HG02885 (cell line): ENCODE results near the gene SYK.
"Not testable (repeated sequence)": the region's sequence is repeated elsewhere in the genome, so short reads cannot be mapped to it uniquely, and the experiment has no call there.

Experiments
- ATAC-seq: cut with Tn5 transposase; IDR thresholded peaks from one replicate; pipeline ENCODE4 v1.9.1; 2021; ENCODE audit warnings: mild to moderate bottlenecking; ENCODE audit not compliant: unreplicated experiment, poor library complexity

The SYK gene

GRCh38 chr9:90870621-90871326 lies 69.2 kb downstream of the SYK start:
- no peak for ATAC-seq

GRCh38 chr9:90871327-90871935 lies 69.8 kb downstream of the SYK start:
- no peak for ATAC-seq

GRCh38 chr9:90872835-90873294 lies 71.2 kb downstream of the SYK start:
- no peak for ATAC-seq

- no peak for ATAC-seq
Measured at GRCh38 chr9:90873422-90873821, 71.8 kb downstream of the SYK start.

GRCh38 chr9:90874194-90874593 lies 72.6 kb downstream of the SYK start:
- no peak for ATAC-seq

- no peak for ATAC-seq
Measured at GRCh38 chr9:90878562-90878961, 76.9 kb downstream of the SYK start.

GRCh38 chr9:90880066-90880465 lies 78.4 kb downstream of the SYK start:
- ATAC-seq: no peak

- ATAC-seq: no peak
Measured at GRCh38 chr9:90880669-90881068, 79.0 kb downstream of the SYK start.

- ATAC-seq: no peak
Measured at GRCh38 chr9:90881648-90882047, 80.0 kb downstream of the SYK start.

GRCh38 chr9:90882991-90883600 lies 81.5 kb downstream of the SYK start:
- no peak for ATAC-seq

GRCh38 chr9:90883661-90884060 lies 82.0 kb downstream of the SYK start:
- ATAC-seq: no peak

GRCh38 chr9:90884178-90884577 lies 82.6 kb downstream of the SYK start:
- no peak for ATAC-seq

- ATAC-seq: not testable (repeated sequence)
Measured at GRCh38 chr9:90886868-90887267, 85.2 kb downstream of the SYK start.

- ATAC-seq: no peak
Measured at GRCh38 chr9:90888941-90889340, 87.3 kb downstream of the SYK start.

GRCh38 chr9:90890146-90890810 lies 88.7 kb downstream of the SYK start:
- ATAC-seq: no peak

GRCh38 chr9:90891308-90892040 lies 89.9 kb downstream of the SYK start:
- ATAC-seq: no peak

- no peak for ATAC-seq
Measured at GRCh38 chr9:90892918-90893317, 91.3 kb downstream of the SYK start.

- ATAC-seq: no peak
Measured at GRCh38 chr9:90893706-90894105, 92.1 kb downstream of the SYK start.

GRCh38 chr9:90894986-90895687 lies 93.5 kb downstream of the SYK start:
- ATAC-seq: no peak

GRCh38 chr9:90895786-90896185 lies 94.2 kb downstream of the SYK start:
- no peak for ATAC-seq
